ENCODE measurements around the gene FAM107A.

DNA sequence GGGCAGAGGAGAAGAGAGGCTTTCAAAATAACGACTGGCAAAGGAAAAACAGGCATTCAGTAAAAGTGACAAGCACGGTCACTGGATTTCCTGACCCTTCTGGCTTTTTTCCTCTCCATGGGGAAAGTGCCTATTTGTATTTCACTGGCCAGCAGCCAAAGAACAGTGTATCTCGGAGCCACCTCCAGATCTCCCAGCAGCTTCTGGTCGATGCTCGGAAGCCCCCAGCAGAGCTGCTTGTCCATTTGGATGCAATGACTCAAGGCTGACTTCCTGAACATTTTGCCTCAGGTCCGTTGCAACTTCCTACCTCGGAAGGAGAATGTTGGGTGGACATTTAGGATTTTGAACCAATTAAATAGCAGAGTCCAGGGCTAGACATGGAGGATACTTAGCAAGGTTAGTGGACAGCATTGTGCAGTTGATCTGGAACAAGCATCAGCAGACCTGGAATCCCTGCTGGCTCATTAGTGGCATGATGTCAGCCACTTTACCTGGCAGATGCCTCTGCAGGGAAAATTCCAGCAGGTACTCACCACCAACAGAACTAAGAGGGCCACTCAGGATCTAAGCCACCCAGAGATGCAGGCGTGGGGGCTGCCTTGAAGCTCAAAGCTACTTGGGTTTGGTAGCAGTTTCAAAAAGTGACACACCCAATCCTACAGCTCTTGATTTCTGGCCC lies 1.1 kb downstream of the FAM107A start:
- TF ChIP-seq, protein P1, sequence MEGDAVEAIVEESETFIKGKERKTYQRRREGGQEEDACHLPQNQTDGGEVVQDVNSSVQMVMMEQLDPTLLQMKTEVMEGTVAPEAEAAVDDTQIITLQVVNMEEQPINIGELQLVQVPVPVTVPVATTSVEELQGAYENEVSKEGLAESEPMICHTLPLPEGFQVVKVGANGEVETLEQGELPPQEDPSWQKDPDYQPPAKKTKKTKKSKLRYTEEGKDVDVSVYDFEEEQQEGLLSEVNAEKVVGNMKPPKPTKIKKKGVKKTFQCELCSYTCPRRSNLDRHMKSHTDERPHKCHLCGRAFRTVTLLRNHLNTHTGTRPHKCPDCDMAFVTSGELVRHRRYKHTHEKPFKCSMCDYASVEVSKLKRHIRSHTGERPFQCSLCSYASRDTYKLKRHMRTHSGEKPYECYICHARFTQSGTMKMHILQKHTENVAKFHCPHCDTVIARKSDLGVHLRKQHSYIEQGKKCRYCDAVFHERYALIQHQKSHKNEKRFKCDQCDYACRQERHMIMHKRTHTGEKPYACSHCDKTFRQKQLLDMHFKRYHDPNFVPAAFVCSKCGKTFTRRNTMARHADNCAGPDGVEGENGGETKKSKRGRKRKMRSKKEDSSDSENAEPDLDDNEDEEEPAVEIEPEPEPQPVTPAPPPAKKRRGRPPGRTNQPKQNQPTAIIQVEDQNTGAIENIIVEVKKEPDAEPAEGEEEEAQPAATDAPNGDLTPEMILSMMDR (conservative IDR thresholded peaks at IDR 0.05; ENCODE audit: low read length): no peak
- no peak for TF ChIP-seq EZH2phosphoT487 (IDR thresholded peaks at IDR 0.05; ENCODE audit: borderline replicate concordance)

All from Loucy (cell line).